Stimulated activated CD8-positive, alpha-beta memory T cell treated with anti-CD3 and anti-CD28 coated beads, Interleukin-12 subunit alpha, Interleukin-12 subunit beta, amount 100 ng/mL, for 24 hours (primary cell): ENCODE measurements around the gene RSBN1L.
"Not testable (repeated sequence)": the region's sequence is repeated elsewhere in the genome, so short reads cannot be mapped to it uniquely, and the experiment has no call there.

Experiments used
- DNase-seq: peaks from one replicate; pipeline ENCODE4 v3.0.0-alpha.2; 2020; ENCODE audit errors: extremely low read depth

RSBN1L gene

GRCh38 chr7:77687747-77688144 is 8.5 kb upstream of the RSBN1L start:
- DNase-seq: no peak

- no peak for DNase-seq
Measured at GRCh38 chr7:77690289-77690688, 6.0 kb upstream of the RSBN1L start.

DNA sequence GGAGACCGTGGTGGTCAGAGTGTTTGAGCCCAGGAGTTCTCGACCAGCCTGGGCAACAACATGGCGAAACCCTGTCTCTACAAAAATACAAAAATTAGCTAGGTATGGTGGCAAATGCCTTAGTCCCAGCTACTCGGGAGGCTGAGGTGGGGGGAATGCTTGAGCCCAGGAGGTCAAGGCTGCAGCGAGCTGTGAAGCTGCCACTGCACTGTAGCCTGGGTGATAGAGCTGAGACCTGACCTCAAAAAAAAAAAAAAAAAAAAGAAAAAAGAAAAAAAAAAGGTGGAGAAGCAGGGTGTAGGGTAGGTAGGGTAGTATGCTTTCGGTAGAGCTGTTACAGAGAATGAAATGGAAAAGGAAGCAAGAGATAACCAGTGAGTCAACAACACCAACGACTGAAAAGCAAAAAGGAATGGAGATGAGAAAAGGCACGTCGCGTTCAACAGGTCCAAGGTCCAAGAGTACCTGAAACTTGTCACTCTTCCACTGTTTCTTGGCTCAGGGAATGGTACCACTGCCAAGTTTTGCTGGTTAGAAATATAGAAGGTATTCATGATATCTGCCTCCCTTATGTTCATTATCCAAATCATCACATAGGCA is 4.3 kb upstream of the RSBN1L start:
- no peak for DNase-seq

- no peak for DNase-seq
Measured at GRCh38 chr7:77693830-77694583, 2.3 kb upstream of the RSBN1L start.

GRCh38 chr7:77696643-77697534 is 630 bp downstream of the RSBN1L start:
- DNase-seq: no peak

DNA sequence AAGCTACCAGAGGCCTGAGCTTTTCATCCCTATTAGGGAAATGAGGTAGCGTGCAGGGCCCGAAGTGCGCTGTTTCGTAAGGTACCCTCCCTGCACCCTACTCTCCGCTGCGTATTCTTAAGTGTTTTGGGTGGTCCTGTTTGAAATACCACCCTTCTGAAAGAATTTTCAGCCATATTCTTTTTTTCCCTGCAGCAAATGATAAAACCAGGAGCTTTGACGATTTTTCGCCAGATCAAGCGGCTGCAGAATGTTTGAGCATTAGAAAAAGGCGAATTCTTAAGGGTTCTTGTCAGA is 1.2 kb downstream of the RSBN1L start:
- DNase-seq: no peak

- DNase-seq: no peak
Measured at GRCh38 chr7:77698042-77698625, 1.9 kb downstream of the RSBN1L start.

DNA sequence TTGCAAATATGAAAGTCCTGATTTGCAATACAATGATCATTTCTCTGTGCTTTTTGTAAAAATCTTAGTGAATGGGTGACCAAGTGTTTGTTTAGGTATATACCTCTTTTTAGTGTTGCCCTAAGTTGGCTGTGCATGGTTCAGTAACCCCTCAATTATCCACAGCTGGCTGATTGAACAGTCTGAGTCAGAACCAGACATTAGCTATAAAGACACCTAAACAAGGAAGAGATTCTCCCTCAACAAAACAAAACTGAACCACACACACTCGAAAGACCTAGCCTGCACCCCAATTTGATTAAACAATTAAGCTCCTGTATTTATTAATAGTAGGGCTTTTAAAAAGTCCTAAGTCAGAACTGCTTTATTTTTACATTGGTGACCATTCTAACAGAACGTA is 2.8 kb downstream of the RSBN1L start:
- DNase-seq: no peak

DNA sequence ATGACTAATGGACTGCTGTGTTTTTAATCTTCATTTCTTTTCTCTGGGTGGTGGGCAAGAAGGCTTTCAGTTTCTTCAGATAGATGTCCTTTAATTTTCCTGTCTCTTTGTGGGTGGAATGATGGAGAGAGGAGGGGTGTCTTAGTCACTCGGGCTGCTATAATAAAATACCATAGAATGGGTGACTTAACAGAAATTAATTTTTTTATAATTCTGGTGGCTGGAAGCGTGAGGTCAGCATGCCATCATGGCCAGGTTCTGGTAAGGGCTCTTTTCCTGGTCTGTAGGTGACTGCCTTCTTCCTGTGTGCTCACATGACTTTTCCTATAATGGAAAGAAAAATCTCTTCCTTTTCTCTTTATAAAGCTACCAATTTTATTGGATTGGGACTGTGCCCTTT is 6.3 kb downstream of the RSBN1L start:
- no peak for DNase-seq

DNA sequence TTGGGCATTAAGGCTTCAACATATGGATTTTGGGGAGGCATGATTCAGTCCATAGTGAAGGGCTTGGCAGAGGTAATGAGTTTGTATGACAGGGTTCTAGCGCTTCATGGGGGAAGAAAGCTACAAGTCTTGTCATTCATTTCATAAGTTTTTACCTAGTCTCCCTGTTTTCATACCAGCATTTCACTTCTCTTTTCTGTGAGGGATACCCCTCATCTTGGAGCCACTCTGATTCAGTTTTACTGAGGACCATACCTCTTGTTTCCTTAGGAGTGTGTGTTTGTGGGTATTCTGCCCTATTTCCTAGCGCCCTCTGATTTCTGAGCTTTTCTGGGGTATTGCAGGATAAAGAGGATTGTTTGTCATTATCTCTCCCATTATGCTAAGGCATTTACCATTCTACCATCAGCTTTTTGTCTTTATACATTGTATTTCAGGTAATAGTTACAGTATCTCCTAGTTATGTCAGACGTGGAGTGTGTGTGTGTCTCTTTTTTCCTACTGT is 6.8 kb downstream of the RSBN1L start:
- no peak for DNase-seq

GRCh38 chr7:77703669-77704068 is 7.4 kb downstream of the RSBN1L start:
- DNase-seq: not testable (repeated sequence)

DNA sequence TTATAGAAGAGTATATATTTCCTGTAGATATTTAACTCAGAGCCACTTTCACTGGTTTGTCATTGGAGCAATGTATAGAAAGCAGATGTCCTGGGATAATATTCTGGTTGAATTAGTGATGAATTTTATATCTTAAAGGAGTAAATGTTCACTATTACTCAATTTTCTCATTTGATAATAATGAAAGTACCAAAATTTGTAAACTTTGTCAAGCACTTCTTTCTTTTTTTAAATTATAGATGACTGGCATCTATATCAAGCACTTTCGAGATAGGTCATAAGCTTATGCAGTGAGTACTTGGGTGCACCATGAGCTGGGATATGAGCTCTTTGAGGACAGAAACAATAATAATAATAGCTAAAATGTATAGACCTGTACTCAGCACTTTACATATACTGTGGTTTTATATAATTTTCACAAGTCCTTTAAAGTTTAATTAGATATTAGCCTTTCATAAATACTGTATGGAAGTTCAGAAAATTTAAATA is 11.3 kb downstream of the RSBN1L start:
- no peak for DNase-seq

DNA sequence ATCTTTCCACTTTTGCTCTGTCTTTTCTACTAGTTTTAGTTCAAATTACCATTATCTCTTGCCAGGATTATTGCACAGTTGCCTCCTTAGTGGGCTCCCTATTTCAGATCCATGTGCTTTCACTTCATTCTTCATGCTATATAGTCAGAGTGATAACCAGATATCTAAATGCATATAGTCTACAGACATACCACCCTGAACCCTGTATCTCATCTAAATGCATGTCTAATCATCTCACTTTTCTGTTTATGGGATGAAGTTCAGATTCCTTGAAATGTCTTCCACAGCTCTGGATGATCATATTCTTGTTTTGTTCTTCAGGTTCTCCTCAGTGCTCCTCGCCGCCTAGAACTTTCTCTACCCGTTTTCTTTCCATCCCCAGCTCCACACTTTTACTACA is 13.8 kb downstream of the RSBN1L start:
- no peak for DNase-seq

DNA sequence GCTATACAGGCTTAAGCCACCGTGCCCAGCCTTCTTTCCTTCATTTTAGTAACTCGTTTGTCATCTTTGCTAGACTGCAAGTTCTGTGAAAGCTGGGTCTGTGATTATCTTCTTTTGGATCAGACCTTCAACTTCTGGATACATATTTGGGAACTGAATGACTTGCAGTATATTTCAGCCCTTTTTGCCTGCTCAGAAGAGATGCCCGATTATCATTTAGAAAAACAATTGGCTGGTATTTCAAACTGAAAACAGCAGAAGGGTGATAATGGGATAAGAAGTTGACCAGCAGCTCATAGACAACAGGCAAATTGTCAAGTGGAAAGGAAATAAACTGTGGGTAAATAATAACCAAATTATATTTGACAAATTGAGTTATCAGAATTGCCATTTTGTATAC is 14.6 kb downstream of the RSBN1L start:
- no peak for DNase-seq

DNA sequence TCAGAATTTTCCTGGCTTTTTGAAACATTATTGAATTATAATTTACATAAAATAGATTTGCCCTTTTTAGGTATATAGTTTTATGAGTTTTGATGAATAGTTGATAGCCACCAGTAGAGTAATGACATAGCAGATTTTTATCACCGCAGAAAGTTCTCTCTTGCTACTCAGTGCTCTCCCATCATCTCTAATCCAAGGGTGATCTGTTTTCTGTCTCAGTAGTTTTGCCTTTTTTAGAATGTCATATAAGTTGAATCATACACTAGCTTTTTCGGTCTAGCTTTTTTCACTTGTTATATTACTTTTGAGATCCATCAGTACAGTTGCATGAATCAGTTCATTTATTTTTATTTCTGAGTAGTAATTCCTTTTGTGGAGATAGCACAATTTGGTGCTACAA is 17.9 kb downstream of the RSBN1L start:
- DNase-seq: no peak

GRCh38 chr7:77714931-77715330 is 18.7 kb downstream of the RSBN1L start:
- not testable (repeated sequence) for DNase-seq

DNA sequence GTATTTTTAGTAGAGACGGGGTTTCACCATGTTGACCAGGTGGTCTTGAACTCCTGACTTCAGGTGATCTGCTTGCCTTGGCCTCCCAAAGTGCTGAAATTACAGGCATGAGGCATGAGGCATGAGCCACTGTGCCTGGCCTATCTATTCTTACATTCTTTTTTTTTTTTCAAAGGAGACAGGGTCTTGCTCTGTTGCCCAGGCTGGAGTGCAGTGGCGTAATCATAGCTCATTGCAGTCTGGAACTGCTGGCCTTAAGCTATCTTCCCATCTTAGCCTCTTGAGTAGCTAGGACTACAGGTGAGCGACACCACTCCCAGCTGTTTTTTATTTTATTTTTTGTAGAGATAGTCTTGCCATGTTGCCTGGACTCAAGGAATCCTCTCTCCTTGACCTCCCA is 20.5 kb downstream of the RSBN1L start:
- DNase-seq: no peak

DNA sequence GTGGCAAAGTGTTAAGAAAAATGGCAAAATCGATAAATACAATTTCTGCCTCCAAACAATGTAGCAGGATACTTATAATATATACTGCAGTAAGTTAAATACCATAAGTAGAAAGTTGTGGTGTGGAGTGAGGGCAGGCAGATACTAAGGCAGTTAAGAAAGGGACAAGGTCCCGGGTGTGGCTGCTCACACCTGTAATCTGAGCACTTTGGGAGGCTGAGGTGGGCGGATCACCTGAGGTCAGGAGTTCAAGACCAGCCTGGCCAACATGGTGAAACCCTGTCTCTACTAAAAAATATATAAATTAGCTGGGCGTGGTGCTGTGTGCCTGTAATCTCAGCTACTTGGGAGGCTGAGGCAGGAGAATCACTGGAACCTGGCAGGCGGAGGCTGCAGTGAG is 21.3 kb downstream of the RSBN1L start:
- DNase-seq: not testable (repeated sequence)

DNA sequence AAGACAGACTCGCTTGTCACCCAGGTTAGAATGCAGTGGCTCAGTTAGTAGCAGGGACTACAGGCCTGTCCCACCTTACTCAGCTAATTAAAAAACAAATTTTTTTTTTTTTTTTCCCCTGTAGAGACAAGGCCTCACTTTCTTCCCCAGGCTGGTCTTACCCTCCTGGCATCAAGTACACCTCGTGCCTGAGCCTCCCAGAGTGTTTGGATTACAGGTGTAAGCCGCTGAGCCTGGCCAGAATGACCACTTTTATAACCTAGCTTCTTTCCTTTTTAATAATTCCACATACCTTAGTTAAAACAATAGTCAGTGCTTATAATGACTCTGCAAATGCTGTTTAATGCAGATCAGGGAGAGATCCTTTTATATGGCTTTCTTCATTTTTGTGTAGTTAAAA is 31.3 kb downstream of the RSBN1L start:
- DNase-seq: no peak

- no peak for DNase-seq
Measured at GRCh38 chr7:77727936-77728701, 31.9 kb downstream of the RSBN1L start.

DNA sequence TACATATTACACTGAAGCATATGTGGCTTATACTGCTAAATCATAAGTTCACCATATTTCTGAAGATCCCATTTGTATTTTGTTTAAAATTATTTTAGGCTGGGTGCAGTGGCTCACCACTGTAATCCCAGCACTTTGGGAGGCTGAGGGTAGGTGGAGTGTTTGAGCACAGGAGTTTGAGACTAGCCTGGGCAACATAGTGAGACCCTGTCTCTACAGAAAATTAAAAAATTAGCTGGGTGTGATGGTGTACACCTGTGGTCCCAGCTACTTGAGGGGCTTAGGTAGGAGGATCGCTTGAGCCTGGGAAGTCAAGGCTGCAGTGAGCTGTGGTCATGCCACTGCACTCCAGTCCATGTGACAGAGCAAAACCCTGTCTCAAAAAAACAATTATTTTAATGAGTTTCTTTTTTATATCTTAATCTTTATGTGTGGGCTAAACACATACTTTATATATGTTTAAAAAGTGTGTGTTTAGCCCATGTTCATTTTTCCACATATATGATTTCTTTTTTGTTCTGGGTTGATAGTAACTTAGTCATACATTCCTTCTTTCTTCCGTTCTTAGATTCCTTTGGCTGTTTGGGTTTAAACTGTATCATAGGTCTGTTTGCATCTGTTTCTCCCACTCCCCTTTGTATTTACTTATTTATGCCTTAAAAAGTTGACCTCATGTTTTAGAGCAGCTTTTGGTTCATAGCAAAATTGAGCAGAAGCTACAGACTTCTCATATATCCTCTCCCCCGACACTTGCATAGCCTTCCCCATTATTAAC is 33.5 kb downstream of the RSBN1L start:
- no peak for DNase-seq
